Activated CD4-positive, alpha-beta T cell treated with anti-CD3 and anti-CD28 coated beads, Interleukin-2, Interleukin-4, amounts not matched to agents 100 ng/mL and 50 ng/mL, durations not matched to agents 16 hours and 8 hours (primary cell): ENCODE results near the gene CTBP2.

Experiments
- DNase-seq: peaks from one replicate; pipeline ENCODE4 v3.0.0-alpha.2; 2020; ENCODE audit warnings: low spot score

The CTBP2 gene

GRCh38 chr10:125125951-125126735 is 34.2 kb downstream of the CTBP2 start:
- no peak for DNase-seq

GRCh38 chr10:125124907-125125306 is 35.5 kb downstream of the CTBP2 start:
- DNase-seq = no peak

DNA sequence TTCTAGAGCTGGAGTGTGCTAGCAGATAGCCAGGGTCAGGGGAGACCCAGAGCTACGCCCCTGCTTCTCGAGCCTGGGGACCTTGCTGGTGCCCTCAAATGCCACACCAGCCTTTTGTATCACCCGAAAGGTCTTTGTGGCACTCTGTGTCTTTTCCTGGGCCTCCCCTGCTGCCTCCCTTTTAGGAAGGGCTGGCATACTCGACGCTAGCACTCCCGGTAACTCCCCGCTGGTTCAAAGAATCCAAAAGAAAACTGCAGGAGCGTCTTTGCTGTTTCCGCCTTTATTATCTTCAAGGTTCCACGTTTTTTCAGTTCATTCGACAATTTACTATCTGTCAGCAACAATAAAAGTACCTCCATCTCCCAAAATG is 36.3 kb downstream of the CTBP2 start:
- DNase-seq = no peak

GRCh38 chr10:125123476-125124114 is 36.8 kb downstream of the CTBP2 start:
- DNase-seq = no peak

DNA sequence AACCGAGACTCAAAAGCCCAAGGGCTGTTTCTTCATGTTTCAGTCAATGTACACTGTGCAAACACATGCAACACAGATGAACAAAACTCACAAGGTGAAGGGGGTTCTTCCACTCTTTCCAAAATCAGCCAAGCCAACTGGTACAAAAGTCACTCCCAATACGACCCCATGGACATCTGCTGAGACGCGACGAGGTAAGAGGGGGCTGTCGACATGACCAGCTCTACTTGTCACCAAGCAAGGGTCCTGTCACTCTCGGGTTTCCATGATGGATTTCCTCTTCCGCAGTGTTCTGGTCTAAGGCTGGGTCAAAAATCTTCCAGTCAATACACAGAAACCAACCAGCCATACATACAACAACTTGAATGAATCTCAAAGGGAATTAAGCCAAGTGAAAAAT is 37.8 kb downstream of the CTBP2 start:
- no peak for DNase-seq

- no peak for DNase-seq
Measured at GRCh38 chr10:125121003-125121402, 39.4 kb downstream of the CTBP2 start.

DNA sequence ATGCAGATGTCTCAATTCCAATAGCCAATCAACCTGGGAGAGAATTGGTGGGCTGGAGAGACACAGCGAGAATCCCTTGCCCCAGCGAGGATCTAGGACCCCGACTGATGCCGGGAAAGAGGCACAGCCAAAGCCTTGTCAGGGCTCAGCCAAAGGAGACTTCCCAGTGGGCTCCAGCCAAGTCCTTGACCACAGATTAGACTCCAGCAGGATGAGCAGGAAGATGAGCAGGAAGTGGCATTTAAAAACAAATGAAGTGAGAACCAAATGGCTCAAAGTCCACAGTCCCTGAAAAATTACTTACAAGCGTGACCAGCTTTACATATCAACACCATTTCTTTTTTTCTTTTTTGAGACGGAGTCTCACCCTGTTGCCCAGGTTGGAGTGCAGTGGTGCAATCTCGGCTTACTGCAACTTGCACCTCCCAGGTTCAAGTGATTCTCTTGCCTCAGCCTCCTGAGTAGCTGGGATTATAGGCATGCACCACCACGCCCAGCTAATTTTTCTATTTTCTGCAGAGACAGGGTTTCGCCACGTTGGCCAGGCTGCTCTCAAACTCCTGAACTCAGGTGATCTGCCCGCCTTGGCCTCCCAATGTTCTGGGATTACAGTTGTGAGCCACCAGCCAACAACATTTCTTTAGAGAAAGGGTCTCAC is 40.2 kb downstream of the CTBP2 start:
- DNase-seq = no peak

GRCh38 chr10:125118701-125119100 is 41.7 kb downstream of the CTBP2 start:
- no peak for DNase-seq

- no peak for DNase-seq
Measured at GRCh38 chr10:125118011-125118611, 42.3 kb downstream of the CTBP2 start.

DNA sequence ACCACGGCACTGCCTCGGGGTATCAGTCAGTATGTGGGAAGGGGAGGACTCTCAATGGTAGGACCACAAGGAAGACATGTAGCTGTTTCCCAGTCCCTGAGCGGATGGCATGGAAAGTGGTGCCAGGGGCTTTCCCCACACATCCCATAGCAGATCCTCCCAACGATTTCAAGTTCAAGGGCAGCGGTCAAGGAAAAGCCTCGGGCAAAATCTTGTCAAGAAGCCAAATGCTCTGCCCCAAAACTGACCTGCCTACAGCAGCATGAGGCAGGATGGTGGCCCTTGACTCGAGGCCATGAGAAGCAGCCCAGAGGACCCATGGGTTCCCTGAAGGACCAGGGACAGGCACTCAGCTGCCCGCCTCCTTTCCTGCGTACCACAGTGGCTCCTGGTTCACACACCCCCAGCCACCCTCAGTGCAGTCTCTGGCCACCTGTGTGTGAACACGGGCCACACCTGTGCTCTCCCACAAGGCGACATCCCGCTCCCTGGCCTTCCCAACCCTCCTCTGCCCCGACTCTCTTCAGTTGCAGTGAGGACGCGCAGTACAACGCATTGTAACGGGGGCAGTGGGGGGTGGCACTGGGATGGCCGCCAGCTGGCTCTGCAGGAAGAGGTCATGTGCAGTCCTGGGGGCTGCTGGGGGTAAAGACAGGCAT is 43.6 kb downstream of the CTBP2 start:
- no peak for DNase-seq

- no peak for DNase-seq
Measured at GRCh38 chr10:125116041-125116649, 44.2 kb downstream of the CTBP2 start.

DNA sequence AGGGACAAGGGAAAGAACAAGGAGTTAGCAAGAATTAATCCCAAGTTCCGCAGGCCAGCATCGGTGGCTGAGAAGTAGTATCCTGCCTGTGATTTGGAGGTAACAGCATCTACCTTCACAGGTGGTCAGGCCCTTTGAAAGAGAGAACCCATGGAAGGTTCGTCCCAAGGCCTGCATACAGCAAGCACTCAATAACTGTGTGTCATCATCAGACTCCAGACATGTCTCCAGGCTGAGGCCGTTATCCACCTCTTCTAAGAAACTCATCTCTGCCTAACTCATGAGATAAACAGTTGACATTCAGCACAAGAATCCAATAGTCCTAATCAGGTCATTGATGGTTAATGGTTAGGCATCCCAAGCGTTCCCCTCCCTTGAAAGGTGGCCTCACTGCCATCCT is 45.0 kb downstream of the CTBP2 start:
- no peak for DNase-seq

DNA sequence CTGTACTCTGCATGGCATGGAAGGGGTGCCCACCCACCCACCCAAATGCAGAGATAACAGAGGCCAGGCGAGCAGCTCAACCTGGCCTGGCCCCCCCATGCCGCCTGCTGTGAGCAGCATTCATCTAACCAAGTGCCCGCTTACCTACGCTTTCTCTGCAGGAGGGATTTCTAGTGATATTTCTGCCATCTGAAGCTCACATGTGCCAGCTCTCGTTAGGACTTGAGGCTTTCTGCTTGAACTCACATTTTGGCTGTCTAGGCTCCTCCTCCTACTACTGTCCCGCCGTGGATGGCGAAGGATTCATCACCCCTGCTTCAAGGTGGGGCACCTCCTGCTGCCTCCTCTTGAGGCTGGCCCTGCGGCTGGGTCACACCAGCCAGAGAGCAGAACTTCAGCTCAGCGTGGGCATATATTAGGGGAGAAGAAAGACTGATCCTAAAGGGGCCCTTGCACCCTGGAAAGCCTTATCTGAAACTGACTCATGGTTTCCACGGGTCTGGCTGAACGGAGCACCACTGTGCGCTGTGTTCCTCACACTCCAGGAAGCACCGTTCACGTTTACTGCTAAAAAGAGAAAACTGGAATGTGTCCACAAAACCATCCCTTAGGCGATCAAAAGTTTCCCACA is 45.5 kb downstream of the CTBP2 start:
- DNase-seq = no peak

DNA sequence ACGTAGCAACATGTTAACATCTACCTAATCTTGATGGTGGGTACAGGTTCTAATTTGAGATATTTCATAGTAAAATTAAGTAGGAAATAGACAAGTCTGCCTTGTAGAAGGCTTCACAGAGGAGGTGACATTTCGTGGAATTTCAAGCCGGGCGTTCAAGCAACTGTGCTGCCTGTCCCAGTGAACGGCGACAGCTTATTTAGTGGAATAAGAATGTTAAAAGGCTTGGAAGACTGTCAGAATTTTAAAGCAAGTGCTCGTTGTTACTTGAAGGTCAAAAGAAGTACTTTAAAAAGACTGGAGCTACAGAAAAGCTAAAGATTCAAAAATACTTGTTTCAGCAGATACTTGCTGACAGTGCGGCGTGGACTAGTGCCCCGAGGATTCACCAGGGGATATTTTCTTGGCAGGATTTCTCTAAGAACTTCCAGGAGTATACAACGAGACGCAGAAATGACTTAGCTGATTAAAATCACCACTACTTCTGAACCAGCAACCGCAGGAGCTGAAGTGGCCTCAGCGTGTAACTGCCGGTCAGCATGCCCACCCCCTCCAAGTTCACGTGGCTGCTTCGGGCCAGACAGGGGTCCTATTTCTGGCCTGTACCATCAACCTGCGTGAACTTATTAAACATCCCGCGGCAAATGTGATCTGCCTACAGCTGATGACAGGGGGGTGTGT is 46.5 kb downstream of the CTBP2 start:
- DNase-seq = no peak

DNA sequence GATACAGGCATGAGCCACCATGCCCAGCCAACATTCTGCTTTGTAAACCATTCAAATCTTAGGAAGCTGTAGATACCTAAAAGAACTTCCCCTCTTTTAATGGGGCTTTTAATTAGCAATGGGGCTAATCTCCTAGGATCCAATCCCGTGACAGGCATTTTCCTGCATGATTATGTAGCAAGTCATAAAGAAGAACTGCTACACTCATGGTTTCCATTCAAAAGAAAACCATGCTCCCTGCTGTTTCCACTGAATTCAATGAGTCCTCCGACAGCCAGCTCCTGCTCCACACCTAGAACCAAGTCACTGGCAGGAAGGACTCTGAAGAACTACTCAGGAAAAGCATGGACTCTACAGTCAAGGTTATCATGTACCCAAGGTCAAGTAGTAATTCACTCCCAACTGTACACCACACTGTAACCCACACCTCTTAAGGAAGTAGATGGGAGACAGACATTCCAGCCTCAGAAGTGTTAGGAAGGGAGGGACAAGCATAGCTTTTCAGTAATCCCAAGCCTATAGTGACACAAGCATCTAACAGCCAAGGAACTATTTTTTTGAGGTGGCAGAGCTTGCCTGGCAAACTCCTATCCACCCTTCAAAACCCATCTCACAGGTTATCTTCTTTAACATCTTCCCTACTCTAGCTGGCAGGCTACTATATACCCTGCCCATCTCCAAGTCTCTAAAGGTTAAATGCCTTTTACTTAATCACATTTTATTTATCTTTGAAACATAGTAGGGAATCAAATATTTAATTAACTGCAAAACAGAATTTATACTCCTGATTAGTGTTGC is 47.5 kb downstream of the CTBP2 start:
- DNase-seq = no peak

GRCh38 chr10:125111118-125111727 is 49.1 kb downstream of the CTBP2 start:
- no peak for DNase-seq

- no peak for DNase-seq
Measured at GRCh38 chr10:125107965-125108580, 52.3 kb downstream of the CTBP2 start.

DNA sequence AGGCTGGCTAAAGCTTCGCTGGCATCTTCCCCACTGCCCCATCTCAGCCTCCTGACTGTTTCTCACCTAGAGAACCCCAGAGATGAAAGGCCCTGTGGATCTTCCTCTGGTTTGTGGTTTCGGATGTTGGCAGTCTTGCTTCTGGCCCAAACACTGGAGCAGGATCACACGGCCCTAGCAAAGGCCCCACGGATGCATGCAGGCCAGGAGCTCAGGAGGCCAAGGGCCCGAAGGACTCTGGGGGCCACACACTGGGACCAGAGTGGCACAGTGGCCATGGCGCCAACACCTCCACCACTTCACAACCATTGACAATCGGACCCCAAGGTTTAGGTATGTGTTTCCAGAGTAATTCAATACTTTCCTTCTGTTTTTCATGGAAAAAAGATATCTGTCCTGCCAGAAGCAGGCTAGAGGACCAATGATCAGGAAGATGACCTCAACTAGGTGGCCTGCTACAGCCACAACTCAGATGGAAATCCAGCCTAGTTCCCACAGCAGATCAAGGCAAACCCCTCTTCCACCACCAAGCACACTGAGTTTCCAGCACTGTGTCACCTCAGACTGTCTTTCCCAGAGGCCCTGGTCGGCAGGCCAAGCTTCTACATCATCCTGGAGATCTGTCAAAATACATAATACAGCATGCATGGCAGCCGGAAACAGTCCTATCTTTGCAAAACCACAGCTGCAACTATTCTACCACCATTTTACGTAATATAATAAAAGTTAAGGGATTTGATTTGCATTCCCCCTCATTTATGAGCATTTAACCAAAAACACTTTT is 53.0 kb downstream of the CTBP2 start:
- DNase-seq = no peak
